HepG2 (cell line): ENCODE measurements around the gene QDPR. TPM values are rescaled to one million over a fixed set of nuclear protein-coding genes. Genes with fewer than 3 reads are reported as not detected.

Source experiments
- ARNT ChIP-seq: fragments of 450-650 bp; IDR thresholded peaks from 2 replicates; pipeline ENCODE4 v1.6.1; 2017
- ARNT2 ChIP-seq: sonication (generic); formaldehyde crosslinking; IDR thresholded peaks from 2 replicates; pipeline ENCODE4 v1.8.0; 2022; ENCODE audit warnings: mild to moderate bottlenecking, low read depth, missing genetic modification reagents, moderate library complexity
- ATF7-NPFF ChIP-seq: sonication (generic); formaldehyde crosslinking; IDR thresholded peaks from 2 replicates; pipeline ENCODE4 v1.8.1; 2023; ENCODE audit warnings: mild to moderate bottlenecking, low read depth, missing genetic modification reagents, moderate library complexity
- CCAR2 ChIP-seq: fragments of 200-400 bp; formaldehyde crosslinking; optimal IDR thresholded peaks from 2 replicates; pipeline ENCODE3; 2018; ENCODE audit warnings: low read depth, mild to moderate bottlenecking, low read length, moderate library complexity
- DR1 ChIP-seq: sonication (generic); formaldehyde crosslinking; IDR thresholded peaks from 2 replicates; pipeline ENCODE4 v1.8.0; 2021; ENCODE audit warnings: mild to moderate bottlenecking, missing genetic modification reagents, inconsistent platforms
- ELF4 ChIP-seq: sonication (generic); formaldehyde crosslinking; IDR thresholded peaks from 2 replicates; pipeline ENCODE4 v1.5.0; 2020; ENCODE audit warnings: missing genetic modification reagents, mild to moderate bottlenecking, moderate library complexity, borderline replicate concordance
- FOXK2 ChIP-seq: fragments of 450-650 bp; IDR thresholded peaks from 2 replicates; pipeline ENCODE4 v1.6.1; 2016
- HOXA9 ChIP-seq: sonication (generic); formaldehyde crosslinking; IDR thresholded peaks from 2 replicates; pipeline ENCODE4 v1.8.1; 2022; ENCODE audit warnings: missing genetic modification reagents, mild to moderate bottlenecking, moderate library complexity, borderline replicate concordance
- IKZF1 ChIP-seq: fragments of 450-650 bp; IDR thresholded peaks from 2 replicates; pipeline ENCODE4 v1.7.1; 2016
- MAFG ChIP-seq: sonication (generic); formaldehyde crosslinking; IDR thresholded peaks from 2 replicates; pipeline ENCODE4 v1.5.1; 2020; ENCODE audit warnings: mild to moderate bottlenecking, missing genetic modification reagents
- MATR3 ChIP-seq: sonication (generic); formaldehyde crosslinking; IDR thresholded peaks from 2 replicates; pipeline ENCODE4 v1.4.0; 2020; ENCODE audit warnings: missing genetic modification reagents
- MXI1 ChIP-seq: IDR thresholded peaks from 3 replicates; pipeline ENCODE4 v1.6.1; 2012; ENCODE audit warnings: low read depth, low read length, inconsistent platforms, borderline replicate concordance
- SRF ChIP-seq: IDR thresholded peaks from 2 replicates; pipeline ENCODE4 v1.6.1; 2011; ENCODE audit warnings: mild to moderate bottlenecking, low read depth, low read length, moderate library complexity
- TARDBP ChIP-seq: sonication (generic); formaldehyde crosslinking; IDR thresholded peaks from 2 replicates; pipeline ENCODE4 v1.8.0; 2022; ENCODE audit warnings: mild to moderate bottlenecking, missing genetic modification reagents
- TGIF2 ChIP-seq: IDR thresholded peaks from 2 replicates; pipeline ENCODE4 v1.6.1; 2016; ENCODE audit warnings: control low read depth, missing compliant biosample characterization
- TOPORS ChIP-seq: sonication (generic); formaldehyde crosslinking; IDR thresholded peaks from 2 replicates; pipeline ENCODE4 v1.8.0; 2023; ENCODE audit warnings: mild to moderate bottlenecking, missing genetic modification reagents
- ZNF207 ChIP-seq: fragments of 450-650 bp; IDR thresholded peaks from 2 replicates; pipeline ENCODE4 v1.6.1; 2016; ENCODE audit warnings: antibody characterized with exemption, borderline replicate concordance
- ZNF234 ChIP-seq: sonication (generic); formaldehyde crosslinking; conservative IDR thresholded peaks from 2 replicates; pipeline ENCODE4 v1.5.1; 2020; ENCODE audit warnings: mild to moderate bottlenecking, missing genetic modification reagents
- ZNF253 ChIP-seq: sonication (generic); formaldehyde crosslinking; IDR thresholded peaks from 2 replicates; pipeline ENCODE4 v1.8.0; 2022; ENCODE audit warnings: mild to moderate bottlenecking, missing genetic modification reagents, borderline replicate concordance
- ZNF260 ChIP-seq: sonication (generic); formaldehyde crosslinking; IDR thresholded peaks from 2 replicates; pipeline ENCODE4 v1.4.0; 2020; ENCODE audit warnings: missing genetic modification reagents, low read depth, mild to moderate bottlenecking, borderline replicate concordance
- ZNF264 ChIP-seq: sonication (generic); formaldehyde crosslinking; IDR thresholded peaks from 2 replicates; pipeline ENCODE4 v1.4.0; 2020; ENCODE audit warnings: missing genetic modification reagents
- ZNF333 ChIP-seq: sonication (generic); formaldehyde crosslinking; IDR thresholded peaks from 2 replicates; pipeline ENCODE4 v1.4.0; 2020; ENCODE audit warnings: mild to moderate bottlenecking, missing genetic modification reagents, borderline replicate concordance
- ZNF546 ChIP-seq: sonication (generic); formaldehyde crosslinking; conservative IDR thresholded peaks from 2 replicates; pipeline ENCODE4 v1.8.1; 2023; ENCODE audit warnings: mild to moderate bottlenecking, missing genetic modification reagents
- ZNF644 ChIP-seq: IDR thresholded peaks from 2 replicates; pipeline ENCODE4 v1.6.1; 2016; ENCODE audit warnings: low read depth
- ZNF768 ChIP-seq: sonication (generic); formaldehyde crosslinking; IDR thresholded peaks from 2 replicates; pipeline ENCODE4 v1.4.0; 2020; ENCODE audit warnings: missing genetic modification reagents
- ZNF788 ChIP-seq: sonication (generic); formaldehyde crosslinking; IDR thresholded peaks from 2 replicates; pipeline ENCODE4 v1.5.0; 2020; ENCODE audit warnings: mild to moderate bottlenecking, missing genetic modification reagents, borderline replicate concordance
- ZSCAN29 ChIP-seq: sonication (generic); formaldehyde crosslinking; conservative IDR thresholded peaks from 2 replicates; pipeline ENCODE4 v1.4.0; 2020; ENCODE audit warnings: mild to moderate bottlenecking, missing genetic modification reagents
- polyA plus RNA-seq, 8 experiments: library from polyadenylated mRNA; depleted of rRNA in 3 of 8; stranded (reverse) in 7 of 8; unstranded in 1 of 8; fragments of >200 nt; fragmentation: Illumina TruSeq in 4 of 8; extraction: Trizol in 4 of 8; gene quantifications; 2 replicates each; pipeline versions ENCODE4 v1.2.1 to v1.2.3, GENCODE V29; 2011 to 2016; ENCODE audit warnings: low read depth in 4 of 8, missing spikeins in 1 of 8, mixed read lengths in 1 of 8; ENCODE audit not compliant: insufficient read depth in 1 of 8
- total RNA-seq, 5 experiments: library from RNA; depleted of rRNA; stranded (reverse); fragments of >200 nt; fragmentation: Illumina TruSeq; extraction: Trizol; gene quantifications; 2 replicates each; pipeline ENCODE4 v1.2.3, GENCODE V29; 2016; ENCODE audit warnings: low read depth in 1 of 5
- TF ChIP-seq, protein P1 (sequence below), 2 experiments: fragments of 450-650 bp in 1 of 2; sonication (generic) in 1 of 2; formaldehyde crosslinking; IDR thresholded peaks; 2 replicates each; pipeline versions ENCODE4 v1.5.0 to v1.8.0; 2020 to 2022; ENCODE audit warnings: mild to moderate bottlenecking in 1 of 2, missing genetic modification reagents in 1 of 2
- TF ChIP-seq, protein P2 (sequence below): sonication (generic); formaldehyde crosslinking; IDR thresholded peaks from 2 replicates; pipeline ENCODE4 v1.8.0; 2022; ENCODE audit warnings: missing genetic modification reagents, low read depth, mild to moderate bottlenecking, borderline replicate concordance
- TF ChIP-seq, protein P3 (sequence below): IDR thresholded peaks from 2 replicates; pipeline ENCODE4 v1.6.1; 2016; ENCODE audit warnings: low read depth

QDPR gene
- total and polyA plus RNA-seq, 2 of the 13 experiments (the other 11 are each of a cell fraction or from before 2014, with no cell fraction given): 9.9 to 95.5 TPM

- TF ChIP-seq ZNF253 (CRISPR knock-in tag) (no peak), ARNT2 (CRISPR knock-in tag) (peak; percentile 76; the same call in 1 of the 2 replicates), ELF4 (CRISPR knock-in tag) (no peak), HOXA9 (CRISPR knock-in tag) (no peak), ZSCAN29 (CRISPR knock-in tag) (peak; percentile 65; the same call in 1 of the 2 replicates), FOXK2 (peak; percentile 75), TARDBP (CRISPR knock-in tag) (peak; percentile 88), ZNF264 (peak; percentile 85; the same call in 1 of the 2 replicates), ZNF260 (CRISPR knock-in tag) (no peak), ARNT (no peak), TOPORS (CRISPR knock-in tag) (no peak), ZNF644 (peak; percentile 68; the same call in 1 of the 2 replicates), MAFG (CRISPR knock-in tag) (no peak), ZNF768 (no peak), DR1 (CRISPR knock-in tag) (no peak), CCAR2 (no peak), MATR3 (CRISPR knock-in tag) (no peak), SRF (peak; percentile 7; the same call in 1 of the 2 replicates), ZNF546 (no peak), ATF7-NPFF (peak; percentile 59; the same call in 1 of the 2 replicates), MXI1 (peak; percentile 65; the same call in 2 of the 3 replicates), ZNF207 (no peak), IKZF1 (no peak), TGIF2 (CRISPR knock-in tag) (peak; percentile 80), ZNF788 (CRISPR knock-in tag) (no peak), ZNF234 (CRISPR knock-in tag) (no peak), ZNF333 (CRISPR knock-in tag) (no peak)
- TF ChIP-seq, protein P1, sequence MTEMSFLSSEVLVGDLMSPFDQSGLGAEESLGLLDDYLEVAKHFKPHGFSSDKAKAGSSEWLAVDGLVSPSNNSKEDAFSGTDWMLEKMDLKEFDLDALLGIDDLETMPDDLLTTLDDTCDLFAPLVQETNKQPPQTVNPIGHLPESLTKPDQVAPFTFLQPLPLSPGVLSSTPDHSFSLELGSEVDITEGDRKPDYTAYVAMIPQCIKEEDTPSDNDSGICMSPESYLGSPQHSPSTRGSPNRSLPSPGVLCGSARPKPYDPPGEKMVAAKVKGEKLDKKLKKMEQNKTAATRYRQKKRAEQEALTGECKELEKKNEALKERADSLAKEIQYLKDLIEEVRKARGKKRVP (CRISPR knock-in tag; IDR thresholded peaks at IDR 0.05): peak in 1 of 2 experiments; percentile 78; a peak in 2 of 4 replicates
- TF ChIP-seq, protein P2, sequence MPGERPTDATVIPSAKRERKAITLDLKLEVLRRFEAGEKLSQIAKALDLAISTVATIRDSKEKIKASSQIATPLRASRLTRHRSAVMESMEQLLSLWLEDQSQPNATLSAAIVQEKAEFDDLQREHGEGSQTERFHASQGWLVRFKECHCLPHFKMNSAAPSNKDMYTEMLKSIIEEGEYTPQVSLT (CRISPR knock-in tag): no peak
- TF ChIP-seq, protein P3, sequence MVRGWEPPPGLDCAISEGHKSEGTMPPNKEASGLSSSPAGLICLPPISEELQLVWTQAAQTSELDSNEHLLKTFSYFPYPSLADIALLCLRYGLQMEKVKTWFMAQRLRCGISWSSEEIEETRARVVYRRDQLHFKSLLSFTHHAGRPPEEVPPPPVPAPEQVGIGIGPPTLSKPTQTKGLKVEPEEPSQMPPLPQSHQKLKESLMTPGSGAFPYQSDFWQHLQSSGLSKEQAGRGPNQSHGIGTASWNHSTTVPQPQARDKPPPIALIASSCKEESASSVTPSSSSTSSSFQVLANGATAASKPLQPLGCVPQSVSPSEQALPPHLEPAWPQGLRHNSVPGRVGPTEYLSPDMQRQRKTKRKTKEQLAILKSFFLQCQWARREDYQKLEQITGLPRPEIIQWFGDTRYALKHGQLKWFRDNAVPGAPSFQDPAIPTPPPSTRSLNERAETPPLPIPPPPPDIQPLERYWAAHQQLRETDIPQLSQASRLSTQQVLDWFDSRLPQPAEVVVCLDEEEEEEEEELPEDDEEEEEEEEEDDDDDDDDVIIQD (CRISPR knock-in tag): peak; percentile 93; the same call in 1 of the 2 replicates
Observed at GRCh38 chr4:17558941-17559708, 47.2 kb upstream of the QDPR start (continued).
